H1 (cell line): Measurements from ENCODE around the gene TSR3.

Experiments used
- CTCF ChIP-seq, 3 experiments: IDR thresholded peaks; 1 replicate in 2 of 3; 2 replicates in 1 of 3; pipeline versions ENCODE4 v1.5.1 to v1.6.1; 2011; ENCODE audit warnings: low read length in 3 of 3, mild to moderate bottlenecking in 3 of 3, inconsistent platforms in 2 of 3, low read depth in 1 of 3, moderate library complexity in 1 of 3; ENCODE audit not compliant: insufficient read depth in 1 of 3; ENCODE audit errors: control extremely low read depth in 1 of 3
- EZH2 ChIP-seq: fragments of 200-600 bp; sonication (generic); IDR thresholded peaks from 2 replicates; pipeline ENCODE4 v1.7.1; 2012; ENCODE audit warnings: low read depth, mild to moderate bottlenecking, moderate library complexity, low read length, inconsistent platforms; ENCODE audit not compliant: severe bottlenecking
- HDAC2 ChIP-seq, 2 experiments: fragments of 300-600 bp in 1 of 2; sonication (generic) in 1 of 2; IDR thresholded peaks; 2 replicates each; pipeline ENCODE4 v1.6.1; 2011 to 2012; ENCODE audit warnings: low read depth in 2 of 2, low read length in 2 of 2, mild to moderate bottlenecking in 2 of 2, moderate library complexity in 2 of 2, borderline replicate concordance in 1 of 2, inconsistent platforms in 1 of 2
- MAX ChIP-seq: IDR thresholded peaks from 2 replicates; pipeline ENCODE4 v1.6.1; 2012; ENCODE audit warnings: inconsistent platforms
- POLR2A ChIP-seq, 2 experiments: IDR thresholded peaks; 1 replicate in 1 of 2; 2 replicates in 1 of 2; pipeline ENCODE4 v1.6.1; 2011; ENCODE audit warnings: low read depth in 2 of 2, low read length in 2 of 2, mild to moderate bottlenecking in 2 of 2; ENCODE audit errors: control extremely low read depth in 1 of 2
- TAF1 ChIP-seq: IDR thresholded peaks from 2 replicates; pipeline ENCODE4 v1.6.1; 2011; ENCODE audit warnings: mild to moderate bottlenecking, low read depth, low read length
- ZNF274 ChIP-seq: IDR thresholded peaks from 2 replicates; pipeline ENCODE4 v1.7.0; 2012; ENCODE audit warnings: low read length, borderline replicate concordance; ENCODE audit errors: extremely low read depth

GRCh38 chr16:1366060-1366711, 14.5 kb upstream of the TSR3 start:
- TF ChIP-seq CTCF (IDR thresholded peaks at IDR 0.05; ENCODE audit: control extremely low read depth in 1 of 3, insufficient read depth in 1 of 3, low read depth in 1 of 3, low read length in 3 of 3) (no peak), POLR2A (IDR thresholded peaks at IDR 0.05; ENCODE audit: control extremely low read depth in 1 of 2, low read depth in 2 of 2, low read length in 2 of 2) (no peak), MAX (no peak), HDAC2 (IDR thresholded peaks at IDR 0.05; ENCODE audit: borderline replicate concordance in 1 of 2, low read depth in 2 of 2, low read length in 2 of 2) (no peak), EZH2 (no peak), TAF1 (no peak), ZNF274 (no peak)
